Activated naive CD4-positive, alpha-beta T cell treated with anti-CD3 and anti-CD28 coated beads, Interleukin-2, amount 50 U/mL, for 16 hours (primary cell): Measurements from ENCODE around the gene FBXW12.

Source experiments
- DNase-seq: peaks from one replicate; pipeline ENCODE4 v3.0.0-alpha.2; 2020

The FBXW12 gene

DNA sequence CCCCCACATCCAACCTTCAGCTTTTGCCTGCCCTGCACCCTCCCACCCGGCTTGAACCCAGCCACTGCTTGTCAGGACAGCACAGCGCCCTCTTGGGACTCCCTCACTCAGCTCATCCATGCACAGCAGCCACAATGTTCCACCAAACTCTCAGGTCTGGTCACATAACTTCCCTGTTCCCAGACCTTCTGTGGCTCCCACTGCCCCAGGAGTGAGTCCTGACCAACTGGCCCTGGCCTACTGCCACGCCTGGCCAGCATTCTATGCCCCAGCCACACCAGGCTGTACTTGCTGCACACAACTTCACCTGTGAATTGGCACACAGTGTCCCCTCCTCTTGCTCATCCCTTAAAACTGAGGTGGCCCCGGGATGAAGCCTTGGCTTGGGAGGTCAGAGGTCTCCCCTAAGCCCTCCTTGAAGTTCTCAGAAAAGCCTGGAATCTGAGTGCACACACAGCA lies 36.8 kb downstream of the FBXW12 start:
- no peak for DNase-seq

DNA sequence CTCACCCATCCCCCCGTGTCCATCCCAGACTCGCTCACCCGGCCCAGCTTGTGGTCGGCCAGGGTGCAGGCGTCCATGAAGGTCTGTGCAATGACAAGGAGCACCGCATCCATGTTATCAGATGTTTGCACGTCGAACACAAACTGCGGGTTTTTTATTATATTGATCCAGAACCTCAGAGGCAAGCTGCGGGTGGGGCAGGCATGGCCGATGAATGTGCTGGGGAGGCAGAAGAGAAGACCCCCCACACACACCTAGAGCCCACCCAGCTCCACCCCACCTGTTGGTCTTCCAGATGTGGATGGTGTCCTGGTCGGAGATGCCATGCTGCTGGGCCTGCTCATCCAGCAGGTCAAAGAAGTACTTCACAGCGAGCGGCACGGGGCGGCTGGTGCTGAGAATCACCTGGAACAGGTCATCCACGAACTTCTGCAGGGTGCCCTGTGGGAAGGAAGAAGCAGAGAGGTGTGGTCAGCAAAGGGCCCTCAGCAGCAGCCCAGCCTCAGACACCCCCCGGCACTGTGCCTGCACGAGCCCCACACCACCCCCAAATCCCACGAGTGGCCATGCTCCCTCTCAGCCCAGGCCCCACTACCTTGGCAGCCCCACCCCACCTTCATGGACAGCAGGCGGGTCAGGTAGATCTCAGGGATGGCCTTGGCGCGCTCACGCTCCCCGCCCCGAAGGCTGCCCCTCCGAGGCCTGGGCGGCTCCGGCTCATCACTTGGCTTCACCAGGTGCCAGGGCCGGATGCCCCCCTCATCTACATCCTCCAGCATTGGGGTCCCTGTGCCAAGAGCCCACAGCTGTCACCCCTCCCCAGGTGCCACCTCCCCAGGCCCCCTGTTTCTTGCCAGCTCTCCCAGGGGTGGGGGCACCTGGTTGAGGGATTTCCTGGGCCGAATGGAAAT lies 37.5 kb downstream of the FBXW12 start:
- no peak for DNase-seq

DNA sequence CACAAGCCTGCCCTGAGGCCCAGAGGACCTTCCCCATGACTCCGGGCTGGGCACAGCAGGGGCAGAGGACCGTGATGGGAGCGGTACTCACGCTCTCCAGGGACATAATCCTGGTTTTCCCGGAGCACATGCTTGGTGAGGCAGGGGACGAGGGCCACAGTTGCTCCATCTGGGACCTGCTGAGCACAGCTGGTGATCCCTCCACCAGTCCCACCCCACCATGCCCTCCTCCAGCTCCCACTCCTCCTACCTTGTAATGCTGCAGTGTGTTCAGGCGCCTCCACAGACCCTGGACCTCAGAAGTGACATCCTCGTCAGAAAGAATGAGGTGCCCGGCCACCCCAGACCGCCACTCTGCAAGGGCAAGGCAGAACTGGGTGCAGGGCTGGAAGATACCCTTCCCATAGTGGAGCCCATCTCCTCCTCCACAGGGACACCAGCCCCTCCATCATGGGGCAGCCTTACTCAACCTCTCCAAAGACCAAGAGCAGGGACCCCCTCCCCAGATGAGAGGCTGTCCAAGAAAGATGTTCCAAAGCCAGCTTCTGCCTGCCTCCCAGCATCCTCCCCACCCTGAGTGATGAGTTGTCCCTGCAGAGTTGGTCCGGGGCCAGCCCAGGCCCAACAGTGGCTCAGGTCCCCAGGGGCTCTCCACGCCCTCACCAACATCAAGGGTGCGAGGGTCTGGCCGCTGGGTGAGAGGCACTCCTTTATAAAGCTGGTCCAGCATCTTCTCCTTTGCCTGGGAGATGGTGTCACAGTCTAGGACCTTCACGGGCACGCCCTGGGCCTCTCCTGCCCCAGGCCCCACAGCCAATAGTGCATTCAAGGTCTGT lies 38.4 kb downstream of the FBXW12 start:
- no peak for DNase-seq

DNA sequence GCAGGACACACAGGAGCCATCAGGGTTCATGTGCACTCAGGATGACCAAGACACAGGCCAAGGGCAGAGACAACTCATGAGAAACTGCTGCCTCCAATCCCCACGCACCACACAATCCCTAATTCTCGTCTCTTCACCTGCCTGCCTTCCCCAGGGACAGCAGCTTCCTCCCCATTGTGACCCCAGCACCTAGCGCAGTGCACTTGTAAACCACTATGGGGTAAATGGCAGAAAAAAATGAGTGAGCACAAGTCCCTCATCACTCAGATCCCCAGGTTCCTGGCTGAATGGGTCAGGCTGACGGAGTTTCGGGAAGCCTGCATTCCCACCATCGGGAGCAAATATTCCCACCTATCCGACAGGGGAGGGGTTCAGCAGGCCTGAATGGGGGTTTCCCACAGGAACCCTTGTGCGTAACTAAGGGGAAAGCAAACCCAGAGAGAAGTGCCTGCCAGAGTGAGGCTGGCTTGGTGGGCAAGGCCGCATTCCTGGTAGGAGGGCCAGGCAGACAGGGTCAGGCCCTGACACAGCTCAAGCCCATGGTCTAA lies 39.1 kb downstream of the FBXW12 start:
- DNase-seq = no peak

DNA sequence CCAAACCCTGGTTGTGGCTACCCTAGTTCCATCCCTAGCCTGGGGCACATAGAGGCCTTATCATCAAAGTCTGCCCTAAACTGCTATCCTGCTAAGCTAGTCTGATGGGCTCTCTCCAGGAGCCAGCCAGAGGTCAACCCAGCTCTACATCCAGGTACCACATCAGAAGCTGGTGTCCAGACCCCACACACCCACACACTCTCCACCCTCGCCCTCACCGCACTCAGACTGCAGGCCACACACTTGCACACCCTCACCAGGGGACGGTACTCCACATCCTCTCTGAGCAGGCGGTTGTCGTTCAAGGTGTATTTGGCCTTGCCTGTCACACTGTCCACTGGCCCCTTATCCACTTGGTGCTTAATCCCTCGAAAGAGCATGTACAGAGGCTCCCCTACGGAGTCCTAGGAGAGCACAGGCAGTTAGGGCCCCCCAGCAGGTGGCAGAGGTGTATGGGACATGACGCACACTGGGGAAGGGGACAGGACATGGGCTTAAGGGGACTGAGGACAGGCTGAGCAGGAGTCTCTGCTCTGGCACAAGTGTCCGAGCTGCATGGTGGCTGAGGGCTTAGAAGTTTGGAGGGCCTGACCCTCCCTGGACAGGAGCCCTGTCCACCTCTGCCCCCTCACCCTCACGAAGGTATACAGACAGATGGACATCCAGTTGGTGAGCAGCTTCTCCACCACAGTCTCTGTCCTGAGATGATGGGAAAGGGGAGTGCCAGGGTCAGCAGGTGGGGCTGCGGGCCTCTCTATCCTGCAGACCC lies 39.8 kb downstream of the FBXW12 start:
- DNase-seq = no peak

DNA sequence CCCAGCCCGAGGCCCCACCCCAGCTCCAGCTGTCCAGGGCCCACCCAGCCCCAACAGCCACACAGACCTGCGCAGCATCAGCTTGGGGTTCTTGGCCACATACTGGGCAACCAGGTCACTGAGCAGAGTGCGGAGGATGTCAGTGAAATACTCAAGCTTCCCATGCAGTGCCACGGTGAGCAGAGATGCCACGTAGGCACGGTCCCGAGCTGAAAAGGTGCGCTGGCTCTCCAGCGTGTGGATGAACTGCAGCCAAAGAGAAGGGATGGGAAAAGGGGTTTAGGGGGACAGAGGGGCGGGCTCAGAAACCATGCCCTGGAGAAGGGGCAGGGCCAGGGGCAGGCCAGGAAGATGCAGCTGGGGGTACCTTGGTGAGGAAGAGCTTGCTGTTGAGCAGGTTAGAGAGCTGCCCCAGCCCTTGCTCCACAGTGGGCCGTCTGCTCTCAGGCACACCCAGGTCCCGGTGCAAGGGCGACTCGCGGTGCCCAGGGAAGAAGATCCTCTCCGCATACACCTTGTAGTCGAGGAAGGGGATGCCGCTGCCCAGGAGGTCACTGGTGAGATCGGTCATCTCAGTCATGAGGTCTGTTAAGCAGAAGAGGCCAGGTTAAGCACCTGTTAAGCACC lies 40.5 kb downstream of the FBXW12 start:
- no peak for DNase-seq

DNA sequence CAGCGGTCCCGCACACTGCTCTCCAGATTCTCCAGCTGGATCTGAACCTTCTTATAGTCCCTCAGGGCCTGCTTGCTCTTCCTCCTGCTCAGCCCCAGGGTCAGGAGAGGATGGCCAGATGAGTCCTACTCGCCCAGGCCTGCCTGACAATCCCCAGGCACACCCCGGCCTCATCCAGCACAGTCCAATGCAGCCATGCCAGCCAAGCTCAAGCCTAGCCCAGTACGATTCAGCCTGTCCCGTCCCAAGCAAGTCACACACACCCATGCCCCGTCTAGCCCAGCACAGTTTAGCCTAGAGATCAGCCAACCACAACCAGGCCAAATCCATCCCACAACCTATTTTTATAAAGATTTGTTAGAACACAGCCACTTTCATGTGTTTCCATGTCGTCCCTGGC lies 41.1 kb downstream of the FBXW12 start:
- no peak for DNase-seq

DNA sequence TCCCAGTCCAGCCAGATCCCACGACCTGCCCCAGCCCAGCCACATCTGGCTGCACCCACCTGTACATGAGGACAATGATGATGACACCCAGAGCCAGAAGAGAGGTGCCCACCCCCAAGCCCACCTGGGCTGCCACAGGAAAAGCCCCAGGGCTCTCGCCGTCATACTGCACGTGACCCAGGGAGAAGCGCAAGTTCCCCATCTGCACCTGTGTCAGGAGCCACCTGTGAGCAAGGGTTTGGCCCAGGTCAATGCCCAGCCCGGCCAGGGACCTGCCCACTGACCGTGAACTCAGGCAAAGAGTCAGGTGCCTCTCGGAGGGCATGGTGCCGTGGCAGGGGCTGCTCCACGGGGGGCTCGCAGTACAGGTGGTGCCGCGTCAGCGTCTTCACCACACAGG lies 41.6 kb downstream of the FBXW12 start:
- DNase-seq = no peak

DNA sequence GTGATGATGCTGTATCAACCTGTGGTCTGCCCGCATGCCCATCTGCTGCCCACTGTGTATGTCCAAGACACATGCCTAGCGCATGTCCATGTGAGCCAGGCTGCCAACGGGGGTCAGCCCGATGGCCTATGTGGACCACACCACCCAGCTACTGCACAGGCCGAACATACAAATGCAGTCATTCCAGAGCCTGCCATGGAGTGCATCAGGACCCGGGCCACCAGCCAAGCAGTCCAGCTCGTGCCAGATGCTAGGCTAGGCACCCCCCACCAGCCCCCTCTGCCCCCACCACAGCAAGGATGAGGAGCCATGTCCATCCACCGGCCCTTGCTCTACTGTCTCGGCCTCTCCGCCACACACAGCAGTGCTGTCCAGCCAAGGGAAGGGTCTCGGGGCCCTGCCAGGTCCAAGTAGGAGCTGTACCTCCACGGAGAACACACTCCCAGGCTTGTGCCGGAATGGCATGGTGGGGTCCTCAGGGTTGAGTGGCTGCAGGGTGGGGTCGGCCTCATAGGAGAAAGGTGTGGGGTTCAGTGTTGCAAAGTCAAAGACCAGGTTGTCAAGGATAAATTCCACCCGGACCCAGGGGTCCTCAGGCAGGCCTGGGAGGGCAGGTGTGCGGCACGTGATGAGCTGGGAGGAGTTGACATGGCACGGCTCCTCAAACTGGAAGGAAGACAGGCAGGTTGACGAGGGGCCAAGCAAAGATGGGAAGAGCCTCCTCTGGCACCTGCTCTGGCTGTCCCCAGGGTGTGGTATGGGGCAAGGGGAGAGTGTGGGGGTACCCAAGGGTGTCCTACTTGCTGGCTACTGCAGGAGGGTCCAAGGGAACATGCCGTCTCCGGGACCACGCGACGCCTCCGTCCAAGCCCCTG lies 42.6 kb downstream of the FBXW12 start:
- no peak for DNase-seq

DNA sequence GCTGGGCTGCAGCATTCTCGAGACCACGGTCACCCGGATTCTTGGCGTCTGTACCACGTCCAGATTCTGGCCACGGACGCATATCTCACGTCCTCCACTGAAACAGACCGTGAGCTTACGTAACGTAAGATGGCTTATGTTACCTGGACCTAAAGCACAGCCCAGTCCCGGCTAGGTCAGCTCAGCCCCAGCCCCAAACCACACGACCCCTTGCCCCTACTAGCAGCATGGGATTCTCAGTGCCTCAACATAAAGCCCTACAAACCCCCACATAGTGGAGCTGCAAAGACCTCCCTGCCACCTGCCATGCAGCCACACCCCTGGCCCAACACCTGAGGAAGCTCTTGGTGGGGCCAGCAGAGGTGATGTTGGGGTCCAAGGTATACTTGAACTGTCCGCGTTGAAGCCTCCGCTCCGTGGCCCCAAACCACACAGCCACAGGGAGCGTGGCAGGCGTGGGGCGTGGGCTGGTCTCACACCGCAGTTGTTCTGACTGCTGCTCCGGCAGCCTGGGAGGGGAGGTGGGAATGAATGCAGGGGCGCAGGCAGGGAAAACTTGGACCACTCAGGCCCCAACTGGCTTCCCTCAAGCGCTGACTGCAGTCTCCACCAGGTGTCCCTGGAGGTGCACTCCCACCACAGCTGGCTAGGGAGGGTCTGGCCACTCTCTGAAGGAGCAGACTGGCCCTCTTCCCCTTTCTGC lies 43.4 kb downstream of the FBXW12 start:
- DNase-seq = no peak

DNA sequence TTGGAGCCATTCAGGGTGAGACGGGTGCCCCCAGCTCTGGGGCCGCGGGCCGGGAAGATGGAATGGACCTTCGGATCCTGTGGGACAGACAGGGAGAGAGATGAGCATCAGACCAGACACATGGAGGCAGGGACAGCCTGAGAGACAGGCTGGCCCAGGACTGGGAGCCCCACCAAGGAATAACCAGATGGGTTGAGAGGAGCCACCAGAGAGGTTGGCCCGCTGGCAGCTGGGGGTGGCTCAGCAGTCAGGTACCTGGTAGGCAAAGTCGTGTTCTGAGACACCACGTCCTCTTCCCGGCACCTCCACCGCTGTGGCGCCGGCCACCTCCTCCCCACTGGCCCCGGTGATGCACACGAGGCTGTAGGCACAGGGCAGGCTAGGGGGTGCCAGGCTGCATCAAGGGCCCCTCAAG lies 44.1 kb downstream of the FBXW12 start:
- DNase-seq = no peak

DNA sequence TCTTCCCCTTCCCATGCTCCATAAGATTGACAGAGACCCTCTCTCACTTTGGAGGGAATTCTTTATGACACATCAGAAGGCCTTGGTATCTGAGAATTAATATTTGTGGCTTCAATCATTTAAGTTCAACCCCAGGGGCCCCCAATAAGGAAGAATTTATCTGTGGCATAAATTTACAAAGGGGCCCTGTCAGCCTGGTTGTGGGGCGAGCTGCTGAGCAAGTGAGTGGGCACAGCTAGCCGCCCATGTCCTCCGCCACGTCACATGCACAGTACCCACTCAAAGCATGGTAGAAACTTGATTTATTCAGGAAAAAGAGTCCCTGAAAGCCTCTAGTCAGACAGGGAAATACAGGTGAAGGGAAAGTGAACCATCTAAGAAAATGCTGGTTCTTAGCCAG lies 44.5 kb downstream of the FBXW12 start:
- no peak for DNase-seq

DNA sequence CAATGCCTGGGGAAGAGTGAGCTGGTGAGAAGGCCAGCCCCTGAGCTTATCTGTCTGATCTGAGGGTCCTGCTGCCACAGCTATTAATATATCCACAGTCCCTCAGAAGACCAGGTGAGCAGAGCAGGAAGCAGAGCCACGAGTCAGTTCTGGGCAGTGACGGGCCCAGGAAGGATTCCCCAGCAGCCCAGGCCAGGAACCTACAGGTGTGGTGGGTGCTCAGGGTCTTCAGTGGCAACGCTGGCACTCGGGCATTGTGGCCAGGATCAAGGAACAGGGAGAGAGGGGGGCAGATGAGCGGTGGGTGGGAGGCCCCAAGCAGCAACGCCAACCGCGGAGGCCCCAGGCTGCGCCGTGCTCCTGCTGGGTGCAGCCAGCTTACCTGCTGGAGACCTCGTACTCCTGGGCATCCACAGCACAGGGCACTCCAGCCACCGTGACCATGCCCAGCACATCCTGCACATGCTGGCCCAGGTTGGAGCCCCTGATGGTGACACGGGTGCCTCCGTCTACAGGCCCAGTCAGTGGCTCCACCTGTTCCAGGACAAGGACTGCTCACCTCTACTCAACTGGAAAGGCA lies 45.6 kb downstream of the FBXW12 start:
- DNase-seq = no peak

DNA sequence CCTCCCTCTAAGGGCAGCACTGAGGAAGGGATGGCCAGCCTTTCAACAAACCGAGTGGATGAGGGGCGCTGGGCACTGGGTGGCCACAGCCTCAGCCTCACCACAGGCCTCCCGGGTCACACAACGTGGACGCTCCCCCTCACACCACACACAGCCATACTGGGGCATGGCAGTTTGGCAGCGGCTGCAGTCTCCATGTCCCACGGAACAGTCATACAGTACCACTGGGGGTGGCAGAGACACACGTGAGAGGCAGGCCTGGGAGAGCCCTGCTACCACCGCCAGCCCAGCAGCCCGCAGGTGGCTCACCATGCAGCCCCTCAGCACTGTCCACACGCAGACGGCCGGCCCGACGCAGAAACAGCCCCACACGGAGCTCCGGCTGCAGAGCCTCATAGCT lies 46.1 kb downstream of the FBXW12 start:
- DNase-seq = no peak

DNA sequence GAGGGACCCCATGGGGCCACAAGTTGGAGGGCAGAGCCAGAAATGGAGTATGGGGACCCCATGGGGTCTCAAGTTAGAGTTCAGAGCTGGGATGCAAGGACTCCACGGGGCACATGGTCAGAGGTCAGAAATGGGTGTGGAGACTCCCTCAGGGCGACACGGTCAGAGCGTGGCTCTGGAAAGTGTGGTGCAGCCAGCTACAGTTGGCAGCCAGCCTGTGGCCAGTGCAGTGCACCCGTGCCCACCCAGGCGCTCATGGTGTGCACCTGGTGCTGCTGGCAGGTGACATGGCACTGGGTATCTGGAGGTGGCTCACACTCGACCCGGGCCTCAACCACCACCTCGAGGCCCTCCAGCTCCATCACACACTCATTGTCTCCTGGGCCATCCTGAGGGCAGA lies 46.6 kb downstream of the FBXW12 start:
- DNase-seq = no peak

DNA sequence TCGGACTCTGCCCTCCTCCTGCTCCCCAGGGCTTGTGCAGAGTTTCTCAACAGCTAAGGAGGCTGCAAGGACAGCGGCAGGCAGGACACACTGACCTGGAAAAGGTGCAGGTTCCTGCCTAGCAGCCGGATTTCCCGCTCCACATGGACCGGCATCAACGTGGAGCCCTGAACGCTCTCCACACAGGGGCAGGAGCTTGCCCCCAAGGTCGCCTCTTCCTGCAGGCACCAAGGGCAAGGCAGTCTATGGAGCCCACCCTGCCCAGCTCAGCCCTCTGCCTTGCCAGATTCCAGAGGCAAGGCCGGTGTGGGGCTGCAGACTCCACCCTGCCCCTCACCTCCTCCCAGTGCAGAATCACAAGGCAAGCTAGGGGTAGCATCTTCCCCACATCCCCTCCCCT lies 47.1 kb downstream of the FBXW12 start:
- no peak for DNase-seq

DNA sequence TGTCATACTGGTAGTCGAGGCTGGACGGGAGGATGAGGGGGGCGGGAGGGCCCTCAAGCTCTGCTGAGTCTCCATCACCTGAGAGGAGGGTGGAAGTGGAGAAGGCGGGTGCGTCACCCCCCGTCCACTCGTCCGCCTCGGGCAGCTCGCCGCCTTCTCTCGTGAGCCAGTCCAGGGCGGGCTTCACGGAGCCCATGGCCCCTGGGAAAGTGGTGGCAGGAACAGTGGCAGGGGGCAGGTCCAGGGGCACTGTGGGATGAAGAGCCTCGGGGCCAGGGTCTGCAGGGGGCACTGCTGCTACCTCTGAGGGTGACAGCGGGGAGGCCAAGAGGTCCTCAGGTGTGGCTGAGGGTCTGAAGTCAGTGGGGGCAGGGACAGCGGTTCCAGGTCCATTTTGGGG lies 47.6 kb downstream of the FBXW12 start:
- no peak for DNase-seq

DNA sequence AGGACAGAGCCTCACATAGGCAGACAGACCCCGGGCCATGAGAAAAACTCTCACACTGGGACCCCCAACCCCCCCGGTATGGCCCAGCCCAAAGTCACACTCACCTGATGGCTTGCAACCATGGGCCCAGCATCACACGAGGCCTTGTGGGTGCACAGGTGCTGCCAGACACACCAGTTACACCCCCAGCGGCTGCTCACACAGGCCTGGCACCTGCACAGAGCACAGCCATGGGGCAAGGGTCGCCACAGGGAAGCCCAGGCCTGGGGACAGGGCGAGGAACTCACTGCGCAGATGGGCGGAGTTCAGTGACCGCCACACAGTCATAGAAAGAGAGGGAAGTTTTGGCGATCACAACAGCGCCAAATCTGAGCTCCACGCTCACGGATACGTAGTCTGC lies 48.5 kb downstream of the FBXW12 start:
- no peak for DNase-seq

DNA sequence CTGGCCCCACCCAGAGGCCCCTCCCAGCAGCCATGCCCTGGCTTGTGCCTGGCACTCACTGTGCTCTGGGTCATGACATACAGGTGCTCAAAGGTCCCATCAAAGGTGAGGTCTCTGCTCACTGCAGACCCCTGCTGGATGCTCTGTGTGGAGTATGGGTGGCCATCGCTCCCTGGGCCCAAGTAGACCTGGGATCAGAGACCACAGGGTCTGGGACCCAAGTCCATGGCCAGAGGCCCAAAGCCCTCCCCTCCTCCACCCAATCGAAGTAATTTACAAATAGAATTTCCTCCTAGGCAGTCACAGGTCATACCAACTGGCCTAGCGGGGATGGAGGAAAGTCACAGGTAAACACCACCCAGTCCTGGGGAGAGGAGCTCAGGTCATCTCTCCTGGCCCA lies 50.3 kb downstream of the FBXW12 start:
- no peak for DNase-seq

DNA sequence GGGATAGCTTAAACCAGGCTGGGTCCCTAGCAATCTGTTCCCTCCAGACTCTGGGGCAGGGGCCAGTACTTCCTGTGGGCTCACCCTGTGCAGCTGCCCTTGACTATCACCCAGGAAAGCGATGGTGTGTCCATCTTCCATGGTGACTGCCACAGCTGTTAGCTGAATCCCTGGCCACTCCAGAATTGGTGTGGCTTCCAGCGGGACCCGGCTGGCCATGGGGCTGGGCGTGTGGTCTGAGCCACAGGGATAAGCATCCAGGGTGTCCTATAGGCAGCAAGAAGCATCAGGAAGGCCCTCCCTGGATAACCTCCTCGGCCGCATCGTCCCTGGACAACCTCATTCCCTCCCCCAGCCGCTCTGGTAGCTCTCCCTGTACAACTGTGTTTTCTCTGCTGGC lies 50.7 kb downstream of the FBXW12 start:
- DNase-seq = no peak
